Glutamatergic neuron (in vitro differentiated cells): ENCODE results near the gene GRIK3. TPM values are rescaled to one million over a fixed set of nuclear protein-coding genes. Genes with fewer than 3 reads are reported as not detected.

Experiments
- DNase-seq: peaks from one replicate; pipeline ENCODE4 v3.0.0; 2022
- H3K27ac Mint-ChIP-seq: one replicate; pipeline ENCODE4 v1.8.0; 2020; ENCODE audit warnings: mild to moderate bottlenecking, mixed read lengths, inconsistent platforms; ENCODE audit not compliant: unreplicated experiment
- H3K27me3 Mint-ChIP-seq: one replicate; pipeline ENCODE4 v1.8.0; 2020; ENCODE audit warnings: mild to moderate bottlenecking, moderate library complexity, mixed read lengths, inconsistent platforms; ENCODE audit not compliant: unreplicated experiment
- H3K36me3 Mint-ChIP-seq: one replicate; pipeline ENCODE4 v1.8.0; 2020; ENCODE audit warnings: mild to moderate bottlenecking, mixed read lengths, inconsistent platforms; ENCODE audit not compliant: unreplicated experiment
- H3K4me1 Mint-ChIP-seq: one replicate; pipeline ENCODE4 v1.8.0; 2020; ENCODE audit warnings: mild to moderate bottlenecking, low read depth, mixed read lengths, inconsistent platforms; ENCODE audit not compliant: unreplicated experiment
- H3K4me3 Mint-ChIP-seq: one replicate; pipeline ENCODE4 v1.8.0; 2020; ENCODE audit warnings: mild to moderate bottlenecking, mixed read lengths, inconsistent platforms; ENCODE audit not compliant: unreplicated experiment
- H3K9me3 Mint-ChIP-seq: one replicate; pipeline ENCODE4 v1.8.0; 2020; ENCODE audit warnings: mild to moderate bottlenecking, moderate library complexity, mixed read lengths, inconsistent platforms; ENCODE audit not compliant: unreplicated experiment
- total RNA-seq: library from RNA; stranded (reverse); fragmentation: NEBNext Ultra II Directional; extraction: Animal tissue kit (Norgen Biotek cat#: 25700); gene quantifications from one replicate; pipeline ENCODE4 v1.2.1, GENCODE V29; 2021; ENCODE audit not compliant: unreplicated experiment
- TF ChIP-seq, protein P1 (sequence below): fragments of 200-600 bp; sonication (generic); IDR thresholded peaks from one replicate; pipeline ENCODE4 v1.5.0; 2021; ENCODE audit not compliant: partially characterized antibody, unreplicated experiment

The GRIK3 gene
- total RNA-seq, 1 donor from 2014 or later = 60.1 TPM

DNA sequence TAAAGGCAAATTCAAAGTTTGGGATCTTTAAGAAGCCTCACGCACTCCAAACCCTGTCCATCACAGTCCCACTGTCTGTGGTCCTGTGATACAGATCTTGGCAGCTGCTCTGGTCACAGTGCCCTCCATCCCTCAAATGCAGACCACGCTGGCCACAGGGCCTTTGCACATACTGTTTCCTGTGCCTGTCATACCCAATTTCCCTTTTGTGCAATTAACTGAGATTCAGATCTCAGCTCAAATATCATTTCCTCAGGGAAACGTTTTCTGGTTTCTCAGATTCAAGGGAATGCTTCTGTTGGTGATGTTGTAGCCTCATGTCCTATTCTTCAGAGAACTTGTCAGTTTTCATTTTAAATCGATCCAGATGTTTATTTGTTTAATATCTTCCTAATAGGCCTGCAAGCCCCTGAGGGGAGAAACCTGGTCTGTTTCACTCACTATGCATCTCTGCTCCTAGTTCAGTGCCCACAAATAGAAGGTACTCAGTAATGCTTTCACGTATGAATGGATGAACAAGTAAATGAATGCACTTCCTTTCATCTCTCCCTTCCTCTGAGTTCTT, 24.2 kb upstream of the GRIK3 start:
- peaks cover 9% of the 10 kb centered on the region for H3K27me3 Mint-ChIP-seq
- H3K9me3 Mint-ChIP-seq = peaks cover 10% of the 10 kb centered on the region
- peaks cover 39% of the 10 kb centered on the region for H3K4me1 Mint-ChIP-seq

DNA sequence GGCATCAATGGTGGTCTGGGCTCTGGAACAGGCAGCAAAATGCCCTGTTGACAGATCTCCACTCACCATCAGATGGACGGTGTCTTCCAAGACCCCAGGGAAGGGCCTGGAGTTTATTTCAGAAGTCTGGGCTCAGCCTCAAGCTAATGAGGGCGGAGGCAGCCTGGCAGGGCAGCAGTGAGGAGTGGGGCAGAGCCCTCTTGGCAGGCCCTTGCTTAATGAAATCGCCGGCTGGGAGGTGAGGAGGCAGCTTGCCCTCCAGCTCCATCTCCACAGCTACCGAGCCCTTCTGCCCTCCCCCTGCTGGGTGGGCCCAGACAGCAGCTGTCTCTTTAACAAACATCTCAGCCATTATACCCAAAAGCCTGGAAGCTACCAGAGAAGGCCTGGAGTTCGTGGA, 22.0 kb upstream of the GRIK3 start:
- peaks cover 5% of the 10 kb centered on the region for H3K36me3 Mint-ChIP-seq
- peak overlapping the region; percentile 43 for H3K27ac Mint-ChIP-seq
- H3K9me3 Mint-ChIP-seq = peaks cover 10% of the 10 kb centered on the region
- peaks cover 54% of the 10 kb centered on the region for H3K4me1 Mint-ChIP-seq
- H3K4me3 Mint-ChIP-seq = no peak overlapping the region
- peaks cover 6% of the 10 kb centered on the region for H3K27me3 Mint-ChIP-seq
- TF ChIP-seq, protein P1, sequence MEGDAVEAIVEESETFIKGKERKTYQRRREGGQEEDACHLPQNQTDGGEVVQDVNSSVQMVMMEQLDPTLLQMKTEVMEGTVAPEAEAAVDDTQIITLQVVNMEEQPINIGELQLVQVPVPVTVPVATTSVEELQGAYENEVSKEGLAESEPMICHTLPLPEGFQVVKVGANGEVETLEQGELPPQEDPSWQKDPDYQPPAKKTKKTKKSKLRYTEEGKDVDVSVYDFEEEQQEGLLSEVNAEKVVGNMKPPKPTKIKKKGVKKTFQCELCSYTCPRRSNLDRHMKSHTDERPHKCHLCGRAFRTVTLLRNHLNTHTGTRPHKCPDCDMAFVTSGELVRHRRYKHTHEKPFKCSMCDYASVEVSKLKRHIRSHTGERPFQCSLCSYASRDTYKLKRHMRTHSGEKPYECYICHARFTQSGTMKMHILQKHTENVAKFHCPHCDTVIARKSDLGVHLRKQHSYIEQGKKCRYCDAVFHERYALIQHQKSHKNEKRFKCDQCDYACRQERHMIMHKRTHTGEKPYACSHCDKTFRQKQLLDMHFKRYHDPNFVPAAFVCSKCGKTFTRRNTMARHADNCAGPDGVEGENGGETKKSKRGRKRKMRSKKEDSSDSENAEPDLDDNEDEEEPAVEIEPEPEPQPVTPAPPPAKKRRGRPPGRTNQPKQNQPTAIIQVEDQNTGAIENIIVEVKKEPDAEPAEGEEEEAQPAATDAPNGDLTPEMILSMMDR = no peak
- DNase-seq = peak; percentile 46

More for the DNA sequence above, 24.2 kb upstream of the GRIK3 start:
- DNase-seq = no peak
- H3K27ac Mint-ChIP-seq = no peak overlapping the region
- TF ChIP-seq, protein P1 = no peak
- peak overlapping the region; percentile 46 for H3K4me3 Mint-ChIP-seq
- H3K36me3 Mint-ChIP-seq = peaks cover 5% of the 10 kb centered on the region

DNA sequence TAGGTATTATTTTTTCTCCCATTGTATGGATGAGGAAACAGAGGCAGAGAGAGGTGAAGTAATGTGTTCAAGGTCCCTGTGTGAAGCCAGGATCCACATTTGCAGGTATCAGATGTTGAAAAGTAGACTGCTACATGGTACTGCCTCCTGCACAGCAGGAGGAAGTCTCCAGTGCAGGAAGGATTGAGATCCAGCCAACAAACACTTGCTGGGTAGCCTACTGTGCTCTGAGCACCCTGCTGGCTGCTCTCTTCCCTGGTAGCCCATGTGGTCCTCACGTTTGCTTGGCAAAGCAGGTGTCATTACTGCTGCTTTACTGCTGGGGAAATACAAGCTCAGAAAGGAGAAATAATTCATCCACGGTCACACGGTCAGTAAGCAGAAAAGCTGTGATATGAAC, 21.3 kb upstream of the GRIK3 start:
- Mint-ChIP-seq H3K36me3 (peaks cover 5% of the 10 kb centered on the region), H3K27ac (peak overlapping the region; percentile 44), H3K4me1 (peaks cover 53% of the 10 kb centered on the region), H3K4me3 (no peak overlapping the region), H3K27me3 (peaks cover 6% of the 10 kb centered on the region), H3K9me3 (peaks cover 8% of the 10 kb centered on the region)
- TF ChIP-seq, protein P1 = no peak
- no peak for DNase-seq

DNA sequence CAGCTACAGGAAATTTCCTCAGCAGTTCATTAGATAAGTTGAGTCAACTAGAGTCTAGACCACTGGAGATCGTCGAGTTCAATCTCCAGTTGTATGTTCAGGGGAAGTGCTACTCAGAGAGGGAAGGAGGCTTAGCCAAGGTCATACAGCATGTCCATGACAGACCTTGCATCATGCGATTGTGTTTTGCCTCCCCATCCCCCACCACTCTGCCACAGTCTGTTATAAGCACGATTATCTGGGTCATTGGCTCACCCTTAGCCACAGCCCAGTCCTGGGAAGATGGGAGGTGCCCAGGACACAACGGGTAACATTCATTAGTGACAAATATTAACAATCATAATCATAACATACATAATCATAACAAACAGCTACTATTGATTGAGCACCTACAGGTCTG, 18.9 kb upstream of the GRIK3 start:
- H3K27me3 Mint-ChIP-seq = peaks cover 5% of the 10 kb centered on the region
- peaks cover 5% of the 10 kb centered on the region for H3K9me3 Mint-ChIP-seq
- no peak overlapping the region for H3K4me3 Mint-ChIP-seq
- H3K36me3 Mint-ChIP-seq = no peaks in the 10 kb centered on the region
- H3K4me1 Mint-ChIP-seq = peaks cover 50% of the 10 kb centered on the region
- no peak for DNase-seq
- H3K27ac Mint-ChIP-seq = no peak overlapping the region
- TF ChIP-seq, protein P1 = no peak

DNA sequence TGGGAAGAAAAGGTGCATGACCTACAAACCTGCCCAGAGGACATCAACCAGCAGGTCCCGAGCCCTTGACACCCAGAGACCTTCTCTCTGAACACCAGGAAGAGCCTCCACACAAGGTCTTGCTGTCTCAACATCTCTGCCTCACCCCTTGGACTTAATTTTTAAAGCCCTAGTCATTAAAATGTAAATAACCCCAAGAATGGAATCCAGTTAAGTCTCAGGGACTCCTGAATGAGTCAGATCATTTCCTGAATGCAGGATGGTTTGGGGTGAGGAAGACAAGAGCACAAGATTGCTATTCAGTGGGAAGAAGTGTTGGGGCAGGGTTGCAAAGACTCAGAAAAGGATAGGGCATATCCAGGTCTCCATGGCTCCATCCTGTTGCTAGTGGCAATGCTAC, 17.8 kb upstream of the GRIK3 start:
- no peak for DNase-seq
- Mint-ChIP-seq H3K27me3 (peaks cover 12% of the 10 kb centered on the region), H3K36me3 (no peaks in the 10 kb centered on the region), H3K9me3 (peaks cover 10% of the 10 kb centered on the region), H3K4me1 (peaks cover 57% of the 10 kb centered on the region), H3K4me3 (no peak overlapping the region), H3K27ac (peak overlapping the region; percentile 94)
- TF ChIP-seq, protein P1 = no peak
